ENCODE measurements around the gene MED4.

Gene MED4

GRCh38 chr13:48094781-48095502 lies at the start of gene MED4:
MED4 (minus strand) TSS chr13:48095104; CDS start chr13:48095078, 26 bp downstream.
- peak within 1 kb of the TSS; percentile 92 for H3K4me3 ChIP-seq (ENCODE audit: control insufficient read depth, low read depth, low read length)
- TF ChIP-seq CTCF (conservative IDR thresholded peaks at IDR 0.05; ENCODE audit: control insufficient read depth, insufficient read depth, low read depth, low read length) = peak; percentile 97
- peak; percentile 93 for DNase-seq (ENCODE audit: low read depth)

- no peak for TF ChIP-seq CTCF (conservative IDR thresholded peaks at IDR 0.05; ENCODE audit: control insufficient read depth, insufficient read depth, low read depth, low read length)
- peak; percentile 66 for DNase-seq (ENCODE audit: low read depth)
- H3K4me3 ChIP-seq (ENCODE audit: control insufficient read depth, low read depth, low read length) = no peak overlapping the region
These were observed 49.6 kb upstream of the MED4 start for GRCh38 chr13:48144413-48145035.

GRCh38 chr13:48142436-48142835 lies 47.5 kb upstream of the MED4 start:
- no peak for DNase-seq (ENCODE audit: low read depth)
- no peak overlapping the region for H3K4me3 ChIP-seq (ENCODE audit: control insufficient read depth, low read depth, low read length)
- no peak for TF ChIP-seq CTCF (conservative IDR thresholded peaks at IDR 0.05; ENCODE audit: control insufficient read depth, insufficient read depth, low read depth, low read length)

- no peak for TF ChIP-seq CTCF (conservative IDR thresholded peaks at IDR 0.05; ENCODE audit: control insufficient read depth, insufficient read depth, low read depth, low read length)
- H3K4me3 ChIP-seq (ENCODE audit: control insufficient read depth, low read depth, low read length) = no peak overlapping the region
- DNase-seq (ENCODE audit: low read depth) = no peak
These were observed 43.4 kb upstream of the MED4 start for GRCh38 chr13:48138270-48138669.

GRCh38 chr13:48132961-48133360 lies 38.1 kb upstream of the MED4 start:
- H3K4me3 ChIP-seq (ENCODE audit: control insufficient read depth, low read depth, low read length) = no peak overlapping the region
- no peak for DNase-seq (ENCODE audit: low read depth)
- no peak for TF ChIP-seq CTCF (conservative IDR thresholded peaks at IDR 0.05; ENCODE audit: control insufficient read depth, insufficient read depth, low read depth, low read length)

GRCh38 chr13:48131533-48131932 lies 36.6 kb upstream of the MED4 start:
- no peak for DNase-seq (ENCODE audit: low read depth)
- H3K4me3 ChIP-seq (ENCODE audit: control insufficient read depth, low read depth, low read length) = no peak overlapping the region
- no peak for TF ChIP-seq CTCF (conservative IDR thresholded peaks at IDR 0.05; ENCODE audit: control insufficient read depth, insufficient read depth, low read depth, low read length)
